DMS153 treated with DMSO at 0.1 percent for 48 hours (cell line): Measurements from ENCODE around the gene FER1L5.

Experiments used
- DNase-seq: peaks from one replicate; lab custom pipeline; 2025; ENCODE audit not compliant: unreplicated experiment; lab: John Stamatoyannopoulos, UW

The FER1L5 gene

DNA sequence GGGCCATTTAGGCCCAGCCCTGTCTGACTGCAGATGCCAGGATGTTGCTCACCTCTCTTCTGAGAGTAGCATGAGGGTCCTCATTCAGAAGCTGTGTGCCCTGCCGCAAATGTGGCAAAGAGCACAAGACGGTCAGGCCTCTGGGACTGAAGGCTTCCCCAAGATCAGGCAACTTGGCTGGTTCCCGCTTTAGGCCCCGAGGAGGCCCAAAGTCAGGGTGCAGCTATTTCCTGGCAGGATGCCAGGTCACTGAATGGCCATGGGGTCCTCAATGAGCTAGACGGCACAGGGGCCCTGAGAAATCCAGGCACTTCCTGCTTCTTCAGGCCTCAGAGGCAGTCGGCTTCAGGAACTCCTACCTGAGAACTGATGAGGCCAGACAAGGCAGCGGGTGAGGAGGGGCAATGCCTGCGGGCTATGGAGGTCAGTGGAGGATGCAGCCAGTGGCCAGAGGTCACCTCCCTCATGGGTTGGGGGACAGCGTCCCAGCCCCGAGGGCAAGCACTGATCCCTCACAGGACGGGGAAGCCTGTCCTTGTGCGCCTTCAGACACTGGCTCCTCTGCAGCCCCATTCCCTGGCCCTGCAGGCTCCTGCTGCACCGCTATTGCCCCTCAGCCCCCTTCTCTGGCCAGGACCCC, 52.4 kb downstream of the FER1L5 start:
- DNase-seq, result no peak

DNA sequence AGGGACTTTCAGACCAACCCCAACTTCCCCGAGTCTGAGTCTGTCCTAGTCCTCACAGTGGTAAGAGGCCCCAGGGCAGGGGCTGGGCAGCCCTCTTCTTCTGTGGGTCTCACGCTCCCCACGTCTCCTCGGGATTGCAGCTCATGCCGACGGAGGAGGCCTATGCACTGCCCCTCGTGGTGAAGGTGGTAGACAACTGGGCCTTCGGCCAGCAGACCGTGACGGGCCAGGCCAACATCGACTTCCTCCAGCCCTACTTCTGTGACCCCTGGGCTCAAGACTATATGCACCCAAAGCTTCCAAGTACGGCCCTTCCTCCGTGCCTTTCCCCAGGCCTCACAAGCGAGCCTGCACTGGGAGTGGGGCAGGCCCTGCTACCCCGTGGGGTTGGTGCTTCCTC, 53.0 kb downstream of the FER1L5 start:
- DNase-seq, result no peak

DNA sequence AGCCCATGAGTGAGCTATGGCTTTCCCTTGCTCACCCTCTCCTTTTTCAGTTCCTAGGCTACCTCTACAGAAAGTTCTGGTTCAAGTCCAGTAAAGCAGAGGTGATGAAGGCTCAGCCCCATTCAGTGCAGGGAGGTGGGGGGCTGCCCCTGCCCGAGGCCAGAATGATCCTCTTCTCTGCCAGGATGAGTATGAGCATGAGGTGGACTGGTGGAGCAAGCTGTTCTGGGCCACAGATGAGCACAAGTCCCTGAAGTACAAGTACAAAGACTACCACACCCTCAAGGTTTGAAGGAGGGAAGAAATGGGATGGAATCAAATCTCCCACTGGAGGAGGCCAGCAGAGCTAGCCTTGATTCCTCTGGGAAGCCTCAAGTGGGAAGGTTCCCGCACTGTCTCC, 54.9 kb downstream of the FER1L5 start:
- no peak for DNase-seq

DNA sequence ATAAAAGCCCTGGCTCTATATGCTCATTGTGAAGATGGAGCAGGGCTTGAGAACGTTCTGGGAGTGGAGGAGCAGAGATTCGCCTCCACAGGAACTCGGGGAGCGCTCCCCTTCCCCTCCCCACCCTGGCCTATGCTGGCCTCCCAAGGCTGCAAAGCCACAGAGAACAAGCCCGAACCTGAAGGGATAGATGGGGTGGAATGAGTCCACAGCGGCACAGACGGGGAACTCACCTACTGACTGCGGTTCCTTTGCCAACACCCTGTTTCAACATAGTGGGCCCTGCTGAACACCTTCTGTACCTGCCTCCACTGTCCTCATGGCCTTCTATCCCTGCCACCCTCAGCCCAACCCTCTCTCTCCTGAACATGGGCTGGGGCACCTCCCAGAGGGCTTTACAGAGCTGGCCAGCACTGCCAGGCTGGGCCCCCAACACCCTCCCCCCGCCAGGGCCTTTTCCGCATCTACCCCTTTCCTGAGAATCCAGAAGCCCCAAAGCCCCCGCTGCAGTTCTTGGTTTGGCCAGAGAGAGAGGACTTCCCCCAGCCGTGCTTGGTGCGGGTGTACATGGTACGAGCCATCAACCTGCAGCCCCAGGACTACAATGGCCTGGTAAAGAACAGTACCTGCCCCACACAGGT, 55.8 kb downstream of the FER1L5 start:
- no peak for DNase-seq

DNA sequence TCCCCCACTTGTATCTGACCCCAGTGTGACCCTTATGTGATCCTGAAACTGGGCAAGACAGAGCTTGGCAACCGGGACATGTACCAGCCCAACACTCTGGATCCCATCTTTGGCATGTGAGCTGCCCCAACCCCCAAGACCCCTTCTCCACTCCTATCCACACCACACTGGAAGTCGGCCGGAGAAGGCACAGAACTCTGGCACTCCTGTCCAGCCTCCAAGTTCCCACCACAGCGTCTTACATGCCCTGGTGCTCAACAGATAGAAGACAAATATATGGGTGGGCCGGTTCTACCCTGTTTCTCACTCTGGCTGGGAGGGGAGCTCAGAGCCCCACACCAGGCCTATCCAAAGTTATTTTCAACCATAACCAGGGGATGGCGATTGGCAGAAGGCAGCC, 56.5 kb downstream of the FER1L5 start:
- no peak for DNase-seq

DNA sequence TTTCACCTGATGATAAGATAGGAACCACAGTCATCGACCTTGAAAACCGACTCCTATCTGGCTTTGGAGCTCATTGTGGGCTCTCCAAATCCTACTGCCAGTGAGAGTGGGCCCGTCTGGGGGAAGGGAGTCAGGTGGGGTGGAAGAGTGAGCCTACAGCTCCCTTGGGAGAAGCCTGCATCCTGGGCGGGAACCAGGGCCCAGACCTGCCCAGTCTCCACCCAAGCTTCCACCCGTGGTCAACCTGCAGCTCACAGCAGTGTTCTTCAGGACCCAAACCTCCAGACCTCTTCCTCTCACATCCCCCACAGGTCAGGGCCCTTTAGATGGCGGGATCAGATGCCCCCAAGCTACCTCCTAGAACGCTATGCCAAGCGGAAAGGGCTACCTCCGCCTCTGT, 57.1 kb downstream of the FER1L5 start:
- no peak for DNase-seq

DNA sequence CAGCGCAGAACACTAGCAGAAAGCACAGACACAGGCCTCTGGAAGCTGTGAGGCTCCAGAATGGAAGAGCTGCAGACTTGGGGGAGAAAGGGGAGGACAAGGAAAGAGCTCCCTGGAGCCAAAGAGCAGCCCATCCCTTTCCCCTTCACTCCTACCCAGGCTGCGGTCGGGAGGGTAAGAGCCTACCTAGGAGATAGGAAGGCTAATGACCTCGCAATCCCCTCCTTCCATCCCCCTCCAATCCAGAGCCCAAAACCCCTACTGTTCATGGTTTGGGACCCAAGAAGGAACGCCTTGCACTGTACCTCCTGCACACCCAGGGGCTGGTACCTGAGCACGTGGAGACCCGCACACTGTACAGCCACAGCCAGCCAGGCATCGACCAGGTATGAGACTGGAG, 57.5 kb downstream of the FER1L5 start:
- no peak for DNase-seq

DNA sequence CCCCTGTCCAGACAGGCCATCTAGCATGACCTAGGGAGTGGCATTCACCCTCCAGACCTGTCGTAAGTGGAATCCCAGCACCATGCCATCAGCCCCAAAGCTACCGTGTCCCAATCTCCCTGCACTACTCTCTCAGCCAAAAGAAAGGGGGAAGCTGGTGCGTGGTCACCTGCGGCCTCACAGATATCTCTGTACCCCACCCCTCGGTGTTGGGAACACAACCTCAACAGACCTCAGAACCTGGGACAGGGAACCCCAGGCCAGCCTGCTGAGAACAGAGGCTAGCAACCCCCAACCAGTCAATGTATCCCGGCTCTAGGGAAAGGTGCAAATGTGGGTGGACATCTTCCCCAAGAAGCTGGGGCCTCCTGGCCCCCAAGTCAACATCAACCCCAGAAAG, 59.1 kb downstream of the FER1L5 start:
- no peak for DNase-seq

DNA sequence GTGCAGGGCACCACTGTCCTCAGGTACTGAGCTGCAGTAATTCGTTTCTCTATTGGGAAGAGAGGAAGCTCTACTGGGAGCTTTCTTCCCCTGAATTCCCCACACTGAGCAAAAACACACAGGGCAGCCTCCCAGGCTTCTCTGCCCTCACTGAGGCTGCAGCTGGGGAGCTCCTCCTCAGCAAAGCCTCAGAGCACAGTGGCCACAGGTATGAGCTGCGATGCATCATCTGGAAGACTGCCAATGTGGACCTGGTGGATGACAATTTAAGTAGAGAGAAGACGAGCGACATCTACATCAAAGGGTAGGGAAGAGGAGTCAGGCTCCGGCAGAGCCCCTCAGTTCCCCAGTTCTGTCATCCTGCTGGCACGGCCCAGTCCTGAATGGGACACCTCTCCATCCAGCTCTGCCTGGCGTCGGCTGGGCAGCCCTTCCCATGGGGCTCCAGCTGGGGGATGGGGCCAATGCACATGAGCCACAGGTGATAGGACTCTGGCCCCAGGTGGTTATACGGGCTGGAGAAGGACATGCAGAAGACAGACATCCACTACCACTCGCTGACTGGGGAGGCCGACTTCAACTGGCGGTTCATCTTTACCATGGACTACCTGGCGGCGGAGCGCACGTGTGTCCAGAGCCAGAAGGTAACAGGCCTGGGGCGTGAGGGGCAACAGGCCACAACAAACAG, 59.7 kb downstream of the FER1L5 start:
- DNase-seq, result no peak

DNA sequence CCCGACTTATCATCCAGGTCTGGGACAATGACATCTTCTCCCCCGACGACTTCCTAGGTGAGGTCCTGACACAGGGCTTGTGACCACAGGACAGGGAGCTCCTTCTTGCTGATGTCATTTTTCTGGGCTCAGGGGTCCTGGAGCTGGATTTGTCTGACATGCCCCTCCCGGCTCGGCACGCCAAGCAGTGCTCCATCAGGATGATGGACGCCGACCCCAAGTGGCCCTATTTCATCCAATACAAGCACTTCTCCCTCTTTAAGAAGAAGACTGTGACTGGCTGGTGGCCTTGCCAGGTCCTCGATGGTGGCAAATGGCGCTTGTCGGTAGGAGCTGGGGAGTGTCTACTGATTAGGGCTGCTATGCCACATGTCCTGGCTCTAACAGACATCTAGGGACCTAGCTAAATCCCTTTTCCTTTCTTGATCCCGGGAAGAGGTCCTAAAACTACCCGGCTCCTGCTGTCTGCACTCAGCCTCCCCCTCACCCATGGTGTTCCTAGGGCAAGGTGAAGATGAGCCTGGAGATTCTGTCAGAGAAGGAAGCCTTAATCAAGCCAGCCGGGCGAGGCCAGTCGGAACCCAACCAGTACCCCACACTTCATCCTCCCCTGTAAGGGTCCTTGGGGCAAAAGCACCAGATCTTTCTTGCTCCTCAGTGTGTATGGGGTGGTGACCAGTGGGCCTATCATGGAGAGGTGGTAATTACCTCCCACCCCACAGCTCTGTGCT, 60.6 kb downstream of the FER1L5 start:
- DNase-seq, result no peak

DNA sequence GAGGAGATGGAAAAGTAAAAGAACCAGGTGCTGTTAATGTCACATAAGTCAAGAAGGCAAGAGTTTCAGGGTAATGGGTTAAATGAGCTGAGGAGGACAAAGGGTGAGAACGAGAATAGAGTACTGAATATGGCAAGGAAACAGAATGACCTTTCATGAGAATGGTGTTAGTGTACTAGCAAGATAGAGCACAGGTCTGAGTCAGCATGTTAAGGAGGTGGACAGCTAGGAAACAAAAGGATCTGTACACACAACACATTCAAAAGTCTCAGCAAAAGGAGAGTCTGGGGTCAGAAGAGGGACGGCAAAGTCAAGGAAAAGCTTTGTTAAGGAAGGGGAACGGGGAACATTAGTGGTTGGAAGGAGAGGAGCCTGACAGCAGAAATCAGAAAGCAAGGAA, 68.4 kb downstream of the FER1L5 start:
- no peak for DNase-seq

DNA sequence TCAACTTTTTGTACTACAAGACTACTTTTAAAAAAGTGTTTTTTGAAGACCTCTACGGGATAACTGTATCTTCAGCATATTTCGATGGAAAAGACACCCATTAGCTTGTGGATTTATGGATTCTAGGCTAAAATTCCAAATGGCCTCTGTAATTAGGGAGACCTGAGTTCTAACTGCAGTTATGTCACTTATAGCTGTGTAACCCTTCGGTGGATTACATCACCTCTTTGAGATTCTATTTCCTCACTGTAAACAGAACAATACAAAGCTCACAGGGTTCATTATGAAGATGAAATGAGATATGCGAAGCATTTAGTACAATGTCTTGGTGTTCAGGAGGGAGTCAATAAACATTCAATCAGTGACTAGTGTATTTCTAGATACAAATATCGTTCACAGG, 73.1 kb downstream of the FER1L5 start:
- no peak for DNase-seq

DNA sequence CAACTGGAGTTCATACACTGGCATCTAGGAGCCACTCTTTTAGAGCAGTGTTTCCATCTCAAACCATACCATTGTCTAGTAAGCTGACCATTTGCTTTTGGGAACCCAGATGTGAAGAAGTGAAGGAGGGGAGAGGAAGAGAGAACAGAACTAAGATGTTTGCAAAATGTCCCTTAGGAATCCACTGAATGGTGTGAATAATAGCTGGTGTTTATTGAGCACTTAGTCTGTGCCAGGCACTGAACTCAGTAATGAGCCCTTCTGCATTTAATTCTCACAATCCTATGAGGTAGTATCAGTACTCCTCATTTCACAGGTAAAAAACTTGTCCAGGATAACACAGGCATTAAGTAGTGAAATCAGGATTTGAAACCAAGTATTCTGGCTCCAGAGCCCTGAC, 73.8 kb downstream of the FER1L5 start:
- no peak for DNase-seq

DNA sequence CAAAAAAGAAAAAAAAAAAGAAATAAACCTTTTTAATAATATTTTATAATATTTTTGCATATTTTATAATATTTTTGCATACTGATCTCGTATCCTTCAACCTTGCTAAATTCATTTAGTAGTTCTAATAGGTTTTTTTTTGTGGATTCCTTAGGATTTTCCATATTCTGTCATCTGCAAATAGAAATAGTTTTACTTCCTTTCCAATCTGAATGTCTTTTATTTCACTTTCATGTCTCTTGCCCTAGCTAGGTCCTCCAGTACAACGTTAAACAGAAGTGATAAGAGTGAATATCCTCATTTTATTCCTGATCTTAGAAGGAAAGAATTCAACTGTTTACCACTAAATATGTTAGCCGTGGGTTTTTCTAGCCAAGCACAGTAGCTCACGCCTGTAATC, 83.6 kb downstream of the FER1L5 start:
- no peak for DNase-seq

DNA sequence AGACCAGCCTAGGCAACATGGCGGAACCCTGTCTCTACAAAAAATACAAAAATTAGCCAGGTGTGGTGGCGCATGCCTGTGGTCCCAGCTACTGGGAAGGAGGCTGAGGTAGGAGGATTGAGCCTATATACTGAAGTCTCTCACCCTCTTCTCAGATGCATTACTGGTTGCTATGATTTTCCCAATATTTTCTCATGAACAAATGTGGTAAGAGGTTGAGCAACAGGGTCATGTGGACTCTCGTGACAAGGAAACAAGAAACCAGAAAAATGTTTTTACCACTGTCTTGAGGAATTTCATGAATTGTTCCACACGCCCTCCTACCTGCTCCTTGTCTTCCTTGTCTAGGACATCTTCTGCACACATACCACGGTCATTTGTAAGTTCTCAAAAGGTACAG, 84.9 kb downstream of the FER1L5 start:
- DNase-seq, result no peak

DNA sequence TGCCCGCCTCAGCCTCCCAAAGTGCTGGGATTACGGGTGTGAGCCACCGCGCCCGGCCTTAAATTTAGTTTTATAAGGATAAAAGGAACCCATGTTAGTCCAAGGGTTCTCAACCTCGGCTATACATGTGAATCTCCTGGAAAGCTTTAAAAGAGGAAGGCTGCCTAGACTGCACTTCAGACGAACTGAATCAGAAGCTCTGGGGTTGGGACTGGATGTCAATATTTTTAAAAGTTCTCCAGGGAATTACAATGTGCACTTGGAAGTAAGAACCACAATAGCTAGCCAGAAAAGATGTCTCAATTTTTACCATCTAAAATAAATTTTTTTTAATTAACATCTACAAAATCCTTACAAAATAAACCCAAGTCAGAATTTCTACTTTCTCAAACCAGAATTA, 87.2 kb downstream of the FER1L5 start:
- DNase-seq, result no peak

DNA sequence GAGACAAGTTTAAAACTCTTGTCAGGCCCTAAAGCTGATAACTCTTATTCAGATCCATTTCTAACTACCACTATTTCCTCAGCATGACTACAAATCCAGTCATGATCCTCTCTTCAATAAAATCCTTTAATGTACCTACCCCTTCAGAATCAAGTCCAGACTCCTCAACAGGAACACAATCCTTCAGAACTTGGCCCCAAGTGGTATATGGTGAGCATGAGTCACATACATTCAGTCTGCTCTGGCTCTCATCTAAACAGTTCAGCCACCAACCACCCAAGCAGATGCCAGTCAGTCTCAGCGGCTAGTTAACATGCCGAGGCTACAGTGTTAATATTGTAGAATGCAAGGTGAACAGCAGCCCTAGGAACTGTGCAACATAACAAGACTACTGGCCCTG, 87.6 kb downstream of the FER1L5 start:
- no peak for DNase-seq

DNA sequence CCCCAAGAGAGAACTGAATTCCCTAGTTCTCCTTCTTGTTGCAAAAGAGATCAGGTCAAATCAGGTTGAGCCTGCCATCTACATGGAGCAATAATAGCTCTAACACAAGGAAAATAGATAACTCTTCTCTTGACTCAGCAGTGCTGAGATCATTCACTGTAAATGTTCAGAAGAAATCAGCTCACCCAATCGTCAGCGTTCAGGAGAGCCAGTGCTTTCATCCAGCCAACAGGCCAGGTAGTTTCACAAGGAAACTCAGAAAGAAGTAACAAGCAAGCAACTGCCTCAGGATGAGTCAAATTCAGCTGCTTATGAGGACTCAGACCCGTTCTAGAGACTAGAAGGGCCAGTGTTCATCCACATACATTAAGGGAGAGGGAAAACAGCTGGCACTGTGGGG, 91.4 kb downstream of the FER1L5 start:
- no peak for DNase-seq

DNA sequence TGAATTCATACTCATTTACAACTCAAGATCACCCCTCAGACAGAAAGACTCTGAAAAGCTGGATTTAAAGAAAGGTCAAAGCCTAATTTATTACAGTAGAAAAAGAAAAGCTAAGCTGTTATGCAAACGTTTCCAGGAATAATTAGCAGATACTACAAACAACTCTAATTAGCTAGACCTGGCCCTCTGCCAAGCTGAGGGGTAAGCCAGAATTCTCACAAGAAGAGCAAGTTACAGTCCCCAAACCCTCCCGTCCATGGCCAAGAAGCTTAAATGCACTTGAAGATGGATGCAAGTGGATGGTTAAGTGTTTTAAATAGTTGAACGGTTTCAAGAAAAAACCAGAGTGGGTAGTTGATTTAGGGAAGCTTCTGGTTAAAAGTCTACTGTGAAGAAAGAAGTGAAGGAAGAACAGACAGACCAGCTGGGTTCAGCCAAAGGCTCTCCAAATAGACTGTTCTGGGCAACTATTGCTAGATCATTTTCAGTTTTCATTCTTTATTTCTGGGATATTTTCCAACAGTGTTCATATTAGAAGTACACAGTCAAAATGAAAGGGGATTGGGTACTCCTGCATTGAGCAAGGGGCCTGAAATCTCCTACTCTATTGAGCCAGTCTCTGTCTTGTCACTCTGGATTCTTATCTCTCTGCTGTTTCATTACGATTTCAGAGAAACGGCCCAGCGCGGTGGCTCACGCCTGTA, 92.5 kb downstream of the FER1L5 start:
- no peak for DNase-seq

DNA sequence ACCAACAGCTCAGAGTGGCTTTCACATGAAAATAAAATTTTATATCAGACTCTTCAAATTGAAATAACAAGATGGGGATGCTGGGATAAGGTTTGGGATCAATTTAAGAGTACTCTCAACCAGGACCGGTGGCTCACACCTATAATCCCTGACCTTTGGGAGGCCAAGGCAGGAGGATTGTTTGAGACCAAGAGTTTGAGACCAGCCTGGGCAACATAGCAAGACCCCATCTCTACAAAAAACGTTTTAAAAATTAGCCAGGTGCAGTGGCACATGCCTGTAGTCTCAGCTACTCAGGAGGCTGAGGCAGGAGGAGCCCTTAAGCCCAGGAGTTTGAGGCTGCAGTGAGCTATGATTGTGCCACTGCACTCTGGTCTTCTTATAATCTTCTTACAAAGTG, 94.7 kb downstream of the FER1L5 start:
- DNase-seq, result no peak

DNA sequence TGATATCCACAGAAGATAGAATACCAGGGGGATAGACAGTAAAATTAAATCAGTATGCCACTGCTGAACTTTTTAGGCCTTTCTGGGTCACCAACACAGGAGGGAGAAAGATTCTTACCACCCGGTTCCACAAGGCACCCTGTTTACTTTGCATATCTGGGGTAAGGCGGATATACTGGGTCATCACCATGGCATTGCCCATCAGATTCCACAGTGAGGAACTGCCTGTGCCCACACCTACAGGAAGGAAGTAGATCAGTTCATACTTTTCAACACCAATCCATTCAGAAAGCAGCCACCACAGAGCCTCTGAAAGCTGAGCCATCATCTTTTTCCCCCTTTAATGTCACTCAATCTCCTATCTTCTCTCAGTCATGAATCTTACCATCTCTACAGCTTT, 95.3 kb downstream of the FER1L5 start:
- no peak for DNase-seq
